HCT116 (cell line): ENCODE results near the gene ST14. TPM values are rescaled to one million over a fixed set of nuclear protein-coding genes. Genes with fewer than 3 reads are reported as not detected.

ENCODE experiments used
- ATAC-seq: fragments of 200-7000 bp; cut with Tn5 transposase; 2 replicates; pipeline ENCODE4 v1.9.1; 2020; ENCODE audit warnings: mild to moderate bottlenecking, moderate library complexity
- BruUV-seq: library from RNA; stranded (reverse); fragments of 400-500 nt; replicated peaks from 2 replicates; lab custom pipeline; 2021; lab: Mats Ljungman, UMichigan
- CTCF ChIA-PET: fragments of 300-600 bp; sonication (Branson Sonifier 250); formaldehyde crosslinking; loops from one replicate; lab custom pipeline; 2021; ENCODE audit warnings: antibody characterized with exemption; lab: Charles Lee
- POLR2A ChIA-PET: fragments of 300-600, 350-600 bp; sonication (Branson Sonifier 250); formaldehyde crosslinking; loops from one replicate; lab custom pipeline; 2021; ENCODE audit warnings: antibody characterized with exemption; lab: Charles Lee
- RAD21 ChIA-PET, 2 experiments: fragments of 300-600 bp; sonication (Branson Sonifier 250); formaldehyde crosslinking; loops; one replicate each; lab custom pipeline; 2023; ENCODE audit warnings: low total read pairs in 2 of 2; ENCODE audit not compliant: uncharacterized antibody in 2 of 2, unreplicated experiment in 2 of 2, low non-redundant PET in 1 of 2; lab: Charles Lee
- DNase-seq: peaks from one replicate; pipeline ENCODE4 v3.0.0-alpha.2; 2010; ENCODE audit warnings: low read depth, low spot score
- H2AFZ ChIP-seq: fragments of 200-600 bp; shearing (Covaris generic), sonication (generic); 2 replicates; pipeline ENCODE4 v1.6.1; 2017; ENCODE audit warnings: low read depth, mixed run types, mixed read lengths, antibody characterized with exemption, low read length; ENCODE audit not compliant: poor library complexity, severe bottlenecking
- H3K27ac ChIP-seq: 2 replicates; pipeline ENCODE4 v1.5.1; 2012; ENCODE audit warnings: low read depth, low read length
- H3K27me3 ChIP-seq: fragments of 200-600 bp; sonication (generic); 2 replicates; pipeline ENCODE4 v1.6.1; 2016; ENCODE audit warnings: mixed run types, low read length, mixed read lengths; ENCODE audit not compliant: insufficient read depth
- H3K36me3 ChIP-seq, 2 experiments: fragments of 200-500 bp in 1 of 2; fragments of 200-600 bp in 1 of 2; sonication (Bioruptor generic) in 1 of 2; sonication (generic) in 1 of 2; 2 replicates each; pipeline versions ENCODE4 v1.5.1 to v1.6.1; 2014 to 2016; ENCODE audit warnings: low read length in 2 of 2, inconsistent platforms in 1 of 2, mixed read lengths in 1 of 2, mixed run types in 1 of 2; ENCODE audit not compliant: insufficient read depth in 2 of 2, control insufficient read depth in 1 of 2
- H3K4me1 ChIP-seq, 2 experiments: fragments of 200-600 bp in 1 of 2; sonication (generic) in 1 of 2; 2 replicates each; pipeline versions ENCODE4 v1.5.1 to v1.6.1; 2012 to 2017; ENCODE audit warnings: low read length in 2 of 2, inconsistent platforms in 1 of 2, mild to moderate bottlenecking in 1 of 2, mixed read lengths in 1 of 2, mixed run types in 1 of 2, moderate library complexity in 1 of 2; ENCODE audit not compliant: insufficient read depth in 2 of 2, control insufficient read depth in 1 of 2
- H3K4me2 ChIP-seq: fragments of 200-600 bp; sonication (generic); 2 replicates; pipeline ENCODE4 v1.6.1; 2017; ENCODE audit warnings: mixed run types, low read length, mixed read lengths
- H3K4me3 ChIP-seq, 2 experiments: fragments of 200-600 bp in 1 of 2; sonication (generic) in 1 of 2; replicated peaks in 1 of 2; 2 replicates each; pipeline ENCODE4 v1.5.1; 2011 to 2016; ENCODE audit warnings: low read length in 2 of 2, control low read depth in 1 of 2, low read depth in 1 of 2, mild to moderate bottlenecking in 1 of 2, mixed read lengths in 1 of 2, mixed run types in 1 of 2
- H3K79me2 ChIP-seq: fragments of 200-600 bp; sonication (generic); 2 replicates; pipeline ENCODE4 v1.6.1; 2017; ENCODE audit warnings: mild to moderate bottlenecking, mixed run types, low read length, moderate library complexity, mixed read lengths; ENCODE audit not compliant: insufficient read depth
- H3K9ac ChIP-seq: fragments of 200-600 bp; sonication (generic); 2 replicates; pipeline ENCODE4 v1.6.1; 2016; ENCODE audit warnings: low read length, mixed read lengths
- H3K9me2 ChIP-seq: fragments of 200-600 bp; sonication (generic), shearing (Covaris generic); 2 replicates; pipeline ENCODE4 v1.6.1; 2017; ENCODE audit warnings: mixed run types, mild to moderate bottlenecking, moderate library complexity; ENCODE audit not compliant: insufficient read depth
- H3K9me3 ChIP-seq, 2 experiments: fragments of 200-500 bp in 1 of 2; fragments of 200-600 bp in 1 of 2; sonication (Bioruptor generic) in 1 of 2; sonication (generic) in 1 of 2; 2 replicates each; pipeline ENCODE4 v1.6.1; 2014 to 2017; ENCODE audit warnings: low read length in 2 of 2, mixed read lengths in 2 of 2, inconsistent platforms in 1 of 2, low read depth in 1 of 2, mild to moderate bottlenecking in 1 of 2, mixed run types in 1 of 2, moderate library complexity in 1 of 2; ENCODE audit not compliant: control insufficient read depth in 1 of 2, insufficient read depth in 1 of 2
- H4K20me1 ChIP-seq: fragments of 200-600 bp; sonication (generic), shearing (Covaris generic); 2 replicates; pipeline ENCODE4 v1.6.1; 2017; ENCODE audit warnings: mixed run types, mild to moderate bottlenecking, moderate library complexity; ENCODE audit not compliant: insufficient read depth
- CBX3 ChIP-seq: IDR thresholded peaks from 2 replicates; pipeline ENCODE4 v1.6.1; 2012; ENCODE audit warnings: low read depth
- EZH2phosphoT487 ChIP-seq: fragments of 200-600 bp; IDR thresholded peaks from 2 replicates; pipeline ENCODE4 v1.6.1; 2018; ENCODE audit warnings: antibody characterized with exemption, borderline replicate concordance
- FOSL1 ChIP-seq: IDR thresholded peaks from 2 replicates; pipeline ENCODE4 v1.6.1; 2012; ENCODE audit warnings: low read depth
- JUND ChIP-seq: IDR thresholded peaks from 2 replicates; pipeline ENCODE4 v1.6.1; 2012
- MAX ChIP-seq: IDR thresholded peaks from 2 replicates; pipeline ENCODE4 v1.6.1; 2012
- POLR2AphosphoS5 ChIP-seq: IDR thresholded peaks from 2 replicates; pipeline ENCODE4 v1.6.1; 2011; ENCODE audit warnings: mild to moderate bottlenecking, low read depth, low read length, moderate library complexity
- REST ChIP-seq: IDR thresholded peaks from 2 replicates; pipeline ENCODE4 v1.6.1; 2012; ENCODE audit warnings: low read depth
- SIN3A ChIP-seq: IDR thresholded peaks from 2 replicates; pipeline ENCODE4 v1.6.1; 2012; ENCODE audit warnings: low read depth
- SP1 ChIP-seq: IDR thresholded peaks from 2 replicates; pipeline ENCODE4 v1.6.1; 2012; ENCODE audit warnings: low read depth
- ZBTB33 ChIP-seq: IDR thresholded peaks from 2 replicates; pipeline ENCODE4 v1.6.1; 2011; ENCODE audit warnings: mild to moderate bottlenecking, low read length, moderate library complexity; ENCODE audit not compliant: insufficient replicate concordance; ENCODE audit errors: extremely low read depth
- ZFX ChIP-seq: fragments of 450-650 bp; IDR thresholded peaks from 2 replicates; pipeline ENCODE4 v1.6.1; 2017
- intact Hi-C: fragments of 100-400 bp; cut with micrococcal nuclease; formaldehyde crosslinking; loops from 2 replicates; pipeline ENCODE4 v1.10.0; 2022
- total RNA-seq: library from RNA; stranded (reverse); gene quantifications from one replicate; pipeline ENCODE4 v1.2.1, GENCODE V29; 2021; ENCODE audit not compliant: unreplicated experiment

ST14 gene
- total RNA-seq, 1 experiment from 2014 or later, result 107 TPM

- Histone ChIP-seq H3K4me2 (peak overlapping the region; percentile 64), H4K20me1 (peaks cover 16% of the 10 kb centered on the region; the same call in 1 of the 2 replicates), H2AFZ (no peak overlapping the region), H3K4me1 (peaks cover 32 to 66% of the 10 kb centered on the region in 2 experiments), H3K79me2 (peaks cover 95% of the 10 kb centered on the region), H3K9ac (no peak overlapping the region), H3K9me3 (no peaks in the 10 kb centered on the region), H3K36me3 (0 out of 4 replicates have a peak, but pooled peaks cover 0 to 5% of the 10 kb centered on the region in 2 experiments), H3K27ac (no peak overlapping the region), H3K4me3 (0 out of 4 replicates have a peak overlapping the region, but pooled peaks of 1 of the 2 experiments have one; percentile 18), H3K9me2 (no peaks in the 10 kb centered on the region), H3K27me3 (no peaks in the 10 kb centered on the region)
- RAD21 ChIA-PET, result no interaction called here
- POLR2A ChIA-PET, result no interaction called here
- TF ChIP-seq FOSL1, result peak; percentile 96
- TF ChIP-seq MAX, result peak; percentile 66
- no peak for TF ChIP-seq ZFX
- peak; percentile 85 for TF ChIP-seq CBX3
- peak; percentile 89 for TF ChIP-seq JUND
- TF ChIP-seq ZBTB33, result peak; percentile 29
- no peak for TF ChIP-seq REST
- TF ChIP-seq EZH2phosphoT487, result no peak
- TF ChIP-seq POLR2AphosphoS5, result peak; percentile 52; the same call in 1 of the 2 replicates
- TF ChIP-seq SIN3A, result peak; percentile 75; the same call in 1 of the 2 replicates
- peak; percentile 63; the same call in 1 of the 2 replicates for TF ChIP-seq SP1
- BruUV-seq, result no TSS peak
- ATAC-seq, result peak; percentile 95
- intact Hi-C loops, result no loop called here
- CTCF ChIA-PET, result interaction anchor here (1.1 kb wide), 1 partner anchor 21 kb away, joined by 3 read pairs; no protein-coding TSS in a partner anchor
- DNase-seq, result peak; percentile 82
Observed at GRCh38 chr11:130166457-130166784, 6.8 kb downstream of the ST14 start.
